Germinal center (tissue), 1 donor: Measurements from ENCODE around the gene GPR31.

Source experiments
- DNase-seq: peaks from one replicate; pipeline ENCODE4 v3.0.0; 2012; ENCODE audit warnings: mixed read lengths, low spot score

The GPR31 gene

GRCh38 chr6:167137881-167138280 is 19.9 kb downstream of the GPR31 start:
- DNase-seq = no peak

- no peak for DNase-seq
Measured at GRCh38 chr6:167137081-167137480, 20.7 kb downstream of the GPR31 start.

GRCh38 chr6:167136376-167136775 is 21.4 kb downstream of the GPR31 start:
- no peak for DNase-seq

- DNase-seq = no peak
Measured at GRCh38 chr6:167134448-167135328, 23.1 kb downstream of the GPR31 start.

GRCh38 chr6:167130712-167131684 is 26.8 kb downstream of the GPR31 start:
- no peak for DNase-seq

- peak; percentile 58 for DNase-seq
Measured at GRCh38 chr6:167130008-167130677, 27.6 kb downstream of the GPR31 start.

GRCh38 chr6:167129562-167129961 is 28.2 kb downstream of the GPR31 start:
- DNase-seq = no peak

- DNase-seq = no peak
Measured at GRCh38 chr6:167129159-167129558, 28.6 kb downstream of the GPR31 start.

GRCh38 chr6:167127785-167128531 is 29.8 kb downstream of the GPR31 start:
- no peak for DNase-seq

- no peak for DNase-seq
Measured at GRCh38 chr6:167125855-167126349, 31.9 kb downstream of the GPR31 start.

GRCh38 chr6:167125410-167125809 is 32.4 kb downstream of the GPR31 start:
- no peak for DNase-seq

- no peak for DNase-seq
Measured at GRCh38 chr6:167124753-167125152, 33.0 kb downstream of the GPR31 start.

GRCh38 chr6:167122827-167123657 is 34.7 kb downstream of the GPR31 start, which contains the start of gene CCR6:
Gene CCR6 (plus strand): TSS chr6:167123096. CDS start chr6:167136135, 13,039 bp downstream.
- DNase-seq = no peak

- DNase-seq = no peak
Measured at GRCh38 chr6:167122041-167122826, 35.5 kb downstream of the GPR31 start.

- no peak for DNase-seq
Measured at GRCh38 chr6:167121335-167121841, 36.4 kb downstream of the GPR31 start.

GRCh38 chr6:167120583-167120903 is 37.2 kb downstream of the GPR31 start:
- DNase-seq = no peak

- no peak for DNase-seq
Measured at GRCh38 chr6:167119670-167120582, 37.9 kb downstream of the GPR31 start.

- no peak for DNase-seq
Measured at GRCh38 chr6:167118839-167119238, 38.9 kb downstream of the GPR31 start.
